ENCODE measurements around the gene NCBP2. TPM values are rescaled to one million over a fixed set of nuclear protein-coding genes. Genes with fewer than 3 reads are reported as not detected.

NCBP2 gene
- total RNA-seq, 1 donor from 2014 or later, result 54.7 TPM

DNA sequence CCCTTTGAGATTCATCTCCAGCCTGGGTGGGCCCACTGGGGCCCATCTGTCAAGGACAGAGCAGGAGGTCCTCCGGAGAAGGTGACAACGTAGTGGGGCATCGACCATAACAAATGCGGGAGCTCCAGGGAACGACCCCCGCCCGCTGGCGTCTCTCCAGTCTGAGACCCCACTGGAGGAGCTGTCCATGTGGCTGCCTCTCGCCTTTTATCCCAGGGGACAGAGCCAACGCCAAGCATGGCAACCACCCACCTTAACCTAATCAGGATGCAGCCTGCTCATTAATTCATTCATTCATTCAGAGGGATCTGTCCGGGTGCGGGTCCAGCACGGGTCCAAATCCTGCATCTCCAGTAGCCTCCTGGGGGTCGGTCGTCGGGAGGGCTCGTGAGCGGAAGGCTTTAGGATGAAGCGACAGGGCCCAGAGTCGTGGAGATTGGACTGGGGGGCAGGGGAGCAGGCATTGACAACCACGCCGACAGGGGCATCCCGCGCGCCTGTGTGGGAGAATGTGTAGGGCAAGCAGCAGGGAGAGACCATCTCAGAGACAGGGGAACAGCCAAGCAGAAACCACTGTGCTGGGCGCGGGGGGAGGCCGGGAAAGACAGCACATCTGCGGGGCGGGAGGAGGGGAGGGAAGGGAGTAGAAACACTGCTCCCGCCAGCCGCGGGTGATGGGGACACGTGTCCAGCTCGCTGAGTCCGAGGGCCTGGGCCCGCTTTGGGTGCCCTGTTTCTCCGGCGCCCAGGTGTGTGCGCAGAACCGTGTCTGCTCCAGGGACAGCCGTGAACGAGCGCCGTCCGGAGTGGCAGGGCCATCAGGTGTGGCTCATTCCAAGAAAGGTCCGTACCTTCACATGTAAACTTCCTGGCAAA is 24.4 kb upstream of the NCBP2 start:
- Histone ChIP-seq H3K27ac (no peak overlapping the region), H3K4me1 (peaks cover 13% of the 10 kb centered on the region), H3K27me3 (no peaks in the 10 kb centered on the region), H3K9me3 (no peaks in the 10 kb centered on the region), H3K36me3 (no peaks in the 10 kb centered on the region), H3K4me3 (no peak overlapping the region)
- ATAC-seq (no peak), DNase-seq (no peak)
- TF ChIP-seq, protein P1, sequence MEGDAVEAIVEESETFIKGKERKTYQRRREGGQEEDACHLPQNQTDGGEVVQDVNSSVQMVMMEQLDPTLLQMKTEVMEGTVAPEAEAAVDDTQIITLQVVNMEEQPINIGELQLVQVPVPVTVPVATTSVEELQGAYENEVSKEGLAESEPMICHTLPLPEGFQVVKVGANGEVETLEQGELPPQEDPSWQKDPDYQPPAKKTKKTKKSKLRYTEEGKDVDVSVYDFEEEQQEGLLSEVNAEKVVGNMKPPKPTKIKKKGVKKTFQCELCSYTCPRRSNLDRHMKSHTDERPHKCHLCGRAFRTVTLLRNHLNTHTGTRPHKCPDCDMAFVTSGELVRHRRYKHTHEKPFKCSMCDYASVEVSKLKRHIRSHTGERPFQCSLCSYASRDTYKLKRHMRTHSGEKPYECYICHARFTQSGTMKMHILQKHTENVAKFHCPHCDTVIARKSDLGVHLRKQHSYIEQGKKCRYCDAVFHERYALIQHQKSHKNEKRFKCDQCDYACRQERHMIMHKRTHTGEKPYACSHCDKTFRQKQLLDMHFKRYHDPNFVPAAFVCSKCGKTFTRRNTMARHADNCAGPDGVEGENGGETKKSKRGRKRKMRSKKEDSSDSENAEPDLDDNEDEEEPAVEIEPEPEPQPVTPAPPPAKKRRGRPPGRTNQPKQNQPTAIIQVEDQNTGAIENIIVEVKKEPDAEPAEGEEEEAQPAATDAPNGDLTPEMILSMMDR (IDR thresholded peaks at IDR 0.05), result no peak
- intact Hi-C loops (cut with DNase I), result no loop called here

DNA sequence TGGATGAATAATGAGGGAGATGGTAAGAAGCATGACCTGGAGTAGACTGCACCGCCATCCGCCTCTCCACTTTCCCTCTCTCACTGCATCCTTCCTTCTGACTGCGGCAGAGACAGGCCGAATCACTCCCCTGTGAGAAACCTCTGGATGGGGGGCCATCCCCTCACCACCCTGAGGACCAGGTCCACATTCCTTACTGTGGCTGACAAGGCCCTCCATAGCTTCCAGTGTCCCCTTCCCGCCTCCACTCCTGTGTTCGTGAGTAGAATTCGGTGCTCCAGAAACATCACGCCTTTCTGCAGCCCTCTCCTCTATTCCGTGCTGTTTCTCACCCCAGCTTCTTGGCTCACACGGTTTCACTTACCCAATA is 23.5 kb upstream of the NCBP2 start:
- ATAC-seq (no peak), DNase-seq (no peak)
- intact Hi-C loops (cut with DNase I), result no loop called here

DNA sequence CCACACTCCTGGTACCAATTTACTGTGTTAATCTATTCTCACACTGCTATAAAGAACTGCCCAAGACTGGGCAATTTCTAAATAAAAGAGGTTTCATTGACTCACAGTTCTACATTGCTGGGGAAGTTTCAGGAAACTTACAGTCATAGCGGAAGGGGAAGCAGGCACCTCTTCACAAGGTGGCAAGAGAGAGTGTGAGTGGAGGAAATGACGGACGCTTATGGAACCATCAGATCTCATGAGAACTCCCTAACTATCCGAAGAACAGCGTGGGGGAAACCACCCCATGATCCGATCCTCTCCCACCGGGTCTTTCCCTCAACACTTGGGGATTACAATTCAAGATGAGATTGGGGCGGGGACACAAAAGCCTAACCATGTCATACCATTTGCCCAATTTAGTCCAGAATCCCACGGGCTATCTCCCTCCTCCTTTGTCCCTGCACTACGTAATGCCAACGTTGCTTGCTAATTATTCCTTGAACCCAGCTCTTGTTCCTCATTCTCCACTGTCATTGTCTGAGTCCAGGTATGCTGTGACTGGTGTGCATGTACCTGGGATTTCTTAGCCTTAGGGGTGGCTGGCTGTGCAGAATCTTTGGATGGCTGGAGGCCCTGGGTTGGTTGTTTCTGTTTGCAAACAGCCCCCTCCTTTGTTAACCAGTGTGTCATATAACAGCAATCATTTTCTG is 22.9 kb upstream of the NCBP2 start:
- DNase-seq (no peak), ATAC-seq (no peak)
- no peak overlapping the region for H3K4me3 ChIP-seq
- no peaks in the 10 kb centered on the region for H3K36me3 ChIP-seq
- H3K27ac ChIP-seq, result no peak overlapping the region
- H3K9me3 ChIP-seq, result no peaks in the 10 kb centered on the region
- no peaks in the 10 kb centered on the region for H3K27me3 ChIP-seq
- peaks cover 13% of the 10 kb centered on the region for H3K4me1 ChIP-seq
- intact Hi-C loops (cut with DNase I), result no loop called here
- TF ChIP-seq, protein P1 (IDR thresholded peaks at IDR 0.05), result no peak

More for the DNA sequence above, 23.5 kb upstream of the NCBP2 start:
- Histone ChIP-seq H3K9me3 (no peaks in the 10 kb centered on the region), H3K4me3 (no peak overlapping the region), H3K27me3 (no peaks in the 10 kb centered on the region), H3K4me1 (peaks cover 13% of the 10 kb centered on the region), H3K36me3 (no peaks in the 10 kb centered on the region), H3K27ac (no peak overlapping the region)
- TF ChIP-seq, protein P1 (IDR thresholded peaks at IDR 0.05), result no peak

DNA sequence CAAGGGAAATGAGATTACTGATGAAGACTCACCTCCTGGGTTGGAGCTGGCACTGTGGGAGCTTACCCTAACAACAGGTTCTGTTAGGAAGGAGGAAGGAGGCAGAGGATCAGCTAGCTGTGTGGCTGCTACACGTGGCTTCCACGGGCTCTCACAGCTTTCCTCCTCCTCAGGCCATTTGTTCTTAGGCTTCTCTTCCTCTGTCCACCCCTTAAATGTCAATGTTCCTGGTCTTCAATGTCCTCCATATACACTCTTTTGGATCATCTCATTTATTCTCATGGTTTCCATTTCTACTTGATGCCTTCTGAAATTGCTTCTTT is 21.3 kb upstream of the NCBP2 start:
- no peak overlapping the region for H3K27ac ChIP-seq
- no peaks in the 10 kb centered on the region for H3K27me3 ChIP-seq
- no peak overlapping the region for H3K4me3 ChIP-seq
- intact Hi-C loops (cut with DNase I), result no loop called here
- no peaks in the 10 kb centered on the region for H3K9me3 ChIP-seq
- TF ChIP-seq, protein P1 (IDR thresholded peaks at IDR 0.05), result no peak
- peaks cover 13% of the 10 kb centered on the region for H3K4me1 ChIP-seq
- no peak for ATAC-seq
- no peak for DNase-seq
- no peaks in the 10 kb centered on the region for H3K36me3 ChIP-seq

DNA sequence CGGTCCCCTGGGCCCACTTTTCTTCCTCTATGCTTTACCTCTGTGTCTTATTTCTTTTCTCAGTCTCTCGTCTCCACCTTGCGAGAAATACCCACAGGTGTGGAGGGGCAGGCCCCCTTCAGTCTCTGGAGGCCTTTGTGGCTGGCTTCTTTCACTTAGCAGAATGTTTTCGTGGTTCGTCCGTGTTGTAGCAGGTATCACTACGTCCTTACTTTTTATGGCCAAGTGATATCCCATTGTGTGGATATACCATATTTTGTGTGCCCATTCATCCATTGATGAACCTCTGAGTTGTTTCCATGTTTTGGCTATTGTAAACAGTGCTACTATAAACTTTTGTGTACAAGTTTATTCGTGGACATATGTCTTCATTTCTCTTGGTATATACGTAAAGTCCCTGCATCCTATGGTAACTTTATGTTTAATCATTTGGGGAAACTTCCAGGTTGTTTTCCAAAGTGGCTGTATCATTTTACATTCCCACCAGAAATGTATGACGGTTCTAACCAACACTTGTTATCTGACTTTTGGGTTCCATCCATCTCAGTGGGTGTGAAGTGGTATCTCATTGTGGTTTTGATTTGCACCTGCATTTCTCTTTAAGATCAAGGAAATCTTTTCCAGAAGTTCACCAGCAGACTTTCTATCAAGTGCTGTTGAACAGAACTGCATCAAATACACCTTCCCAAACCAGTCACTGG is 20.8 kb upstream of the NCBP2 start:
- no peaks in the 10 kb centered on the region for H3K27me3 ChIP-seq
- TF ChIP-seq, protein P1 (IDR thresholded peaks at IDR 0.05), result no peak
- intact Hi-C loops (cut with DNase I), result no loop called here
- DNase-seq, result no peak
- H3K4me3 ChIP-seq, result no peak overlapping the region
- peaks cover 10% of the 10 kb centered on the region for H3K4me1 ChIP-seq
- no peaks in the 10 kb centered on the region for H3K9me3 ChIP-seq
- no peak for ATAC-seq
- H3K27ac ChIP-seq, result no peak overlapping the region
- no peaks in the 10 kb centered on the region for H3K36me3 ChIP-seq

All from upper lobe of right lung (tissue), 1 donor.